Measurements from ENCODE around the gene ARID5A. TPM values are rescaled to one million over a fixed set of nuclear protein-coding genes. Genes with fewer than 3 reads are reported as not detected.
A peak's percentile ranks its signal among the peaks of the same experiment; 100 is the strongest.
"Not testable (repeated sequence)": the region's sequence is repeated elsewhere in the genome, so short reads cannot be mapped to it uniquely, and the experiment has no call there.

The ARID5A gene
- polyA plus RNA-seq (ENCODE audit: low read depth in 6 of 6), result 10 to 100 TPM; 20.8 to 45.9 (median 28.5) TPM

- DNase-seq, result peak; percentile 88
- Mint-ChIP-seq H3K4me1 (peaks cover 43 to 56% (median 51%) of the 10 kb centered on the region in 3 donors), H3K36me3 (no peaks in the 10 kb centered on the region), H3K9me3 (no peaks in the 10 kb centered on the region), H3K4me3 (peak within 1 kb of the TSS; percentile 87 to 98 (median 94)), H3K27me3 (no peaks in the 10 kb centered on the region), H3K27ac (peak within 1 kb of the TSS; percentile 96 to 99 (median 98))
- peak; percentile 57 to 64 for ATAC-seq (ENCODE audit: low read depth in 2 of 2)
These were observed at the start of gene ARID5A for GRCh38 chr2:96536445-96537065. TSS of gene ARID5A (plus strand) at chr2:96536752. CDS start at chr2:96536827, 75 bp downstream.

DNA sequence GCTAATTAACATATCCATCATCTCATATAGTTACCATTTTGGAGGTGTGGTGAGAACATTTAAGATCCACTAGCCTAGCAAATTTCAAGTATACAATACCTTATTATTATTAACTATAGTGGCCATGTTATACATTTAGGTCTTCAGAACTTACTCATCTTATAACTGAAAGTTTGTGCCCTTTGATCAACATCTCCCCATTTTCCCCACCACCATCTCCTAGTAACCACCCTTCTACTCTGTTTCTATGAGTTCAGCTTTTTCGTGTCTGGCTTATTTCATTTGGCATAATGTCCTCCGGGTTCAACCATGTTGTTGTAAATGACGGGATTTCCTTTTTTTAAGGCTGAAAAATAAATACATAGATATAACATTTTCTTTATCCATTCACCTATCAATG is 47.3 kb upstream of the ARID5A start:
- peak overlapping the region in 1 of 6 donors; percentile 2 for H3K27ac Mint-ChIP-seq
- H3K4me3 Mint-ChIP-seq, result no peak overlapping the region
- DNase-seq, result no peak
- ATAC-seq (ENCODE audit: low read depth in 2 of 2), result no peak
- H3K9me3 Mint-ChIP-seq, result peaks cover 0 to 6% (median 4%) of the 10 kb centered on the region in 7 donors
- peaks cover 12 to 26% (median 24%) of the 10 kb centered on the region in 3 donors for H3K4me1 Mint-ChIP-seq
- no peaks in the 10 kb centered on the region for H3K36me3 Mint-ChIP-seq
- H3K27me3 Mint-ChIP-seq, result no peaks in the 10 kb centered on the region

GRCh38 chr2:96489663-96490062 is 46.9 kb upstream of the ARID5A start:
- Mint-ChIP-seq H3K9me3 (peaks cover 0 to 9% (median 8%) of the 10 kb centered on the region in 7 donors), H3K36me3 (peaks cover 0 to 2% of the 10 kb centered on the region in 2 donors), H3K4me3 (no peak overlapping the region), H3K27me3 (no peaks in the 10 kb centered on the region), H3K4me1 (peaks cover 12 to 24% (median 23%) of the 10 kb centered on the region in 3 donors), H3K27ac (peak overlapping the region in 1 of 6 donors; percentile 28)
- DNase-seq (no peak), ATAC-seq (ENCODE audit: low read depth in 2 of 2) (no peak)

- H3K9me3 Mint-ChIP-seq, result peaks cover 5 to 24% (median 18%) of the 10 kb centered on the region in 7 donors
- H3K27me3 Mint-ChIP-seq, result peaks cover 0 to 7% (median 0%) of the 10 kb centered on the region in 3 donors
- peaks cover 0 to 3% (median 3%) of the 10 kb centered on the region in 3 donors for H3K4me1 Mint-ChIP-seq
- H3K27ac Mint-ChIP-seq, result no peak overlapping the region
- no peak overlapping the region for H3K4me3 Mint-ChIP-seq
- ATAC-seq (ENCODE audit: low read depth in 2 of 2), result no peak
- no peak for DNase-seq
- H3K36me3 Mint-ChIP-seq, result peaks cover 0 to 8% of the 10 kb centered on the region in 2 donors
These were observed 44.6 kb upstream of the ARID5A start for GRCh38 chr2:96491860-96492497.

- ATAC-seq (ENCODE audit: low read depth in 2 of 2) (no peak), DNase-seq (no peak)
- H3K36me3 Mint-ChIP-seq, result peaks cover 0 to 8% of the 10 kb centered on the region in 2 donors
- no peaks in the 10 kb centered on the region for H3K4me1 Mint-ChIP-seq
- no peak overlapping the region for H3K4me3 Mint-ChIP-seq
- H3K9me3 Mint-ChIP-seq, result peaks cover 5 to 24% (median 18%) of the 10 kb centered on the region in 7 donors
- peaks cover 0 to 9% (median 5%) of the 10 kb centered on the region in 3 donors for H3K27me3 Mint-ChIP-seq
- H3K27ac Mint-ChIP-seq, result no peak overlapping the region
These were observed 43.5 kb upstream of the ARID5A start for GRCh38 chr2:96493072-96493471.

DNA sequence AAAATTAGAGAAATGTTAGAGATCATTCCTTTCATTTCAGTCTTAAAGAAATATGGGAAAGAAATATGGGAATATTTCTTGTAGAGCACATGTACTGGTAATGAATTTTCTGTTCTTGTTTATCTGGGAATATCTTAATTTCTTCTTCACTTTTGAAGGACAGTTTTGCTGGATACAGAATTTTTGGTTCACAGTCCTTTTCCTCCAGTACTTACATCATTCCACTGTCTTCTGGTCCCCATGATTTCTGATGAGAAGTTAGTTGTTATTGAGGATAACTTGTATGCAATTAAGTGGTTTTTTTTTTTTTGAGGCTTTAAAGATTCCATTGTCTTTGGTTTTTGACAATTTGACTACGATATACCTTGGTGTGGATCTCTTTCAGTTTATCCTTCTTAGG is 42.4 kb upstream of the ARID5A start:
- H3K27ac Mint-ChIP-seq, result no peak overlapping the region
- H3K9me3 Mint-ChIP-seq, result peaks cover 5 to 24% (median 18%) of the 10 kb centered on the region in 7 donors
- no peaks in the 10 kb centered on the region for H3K4me1 Mint-ChIP-seq
- peaks cover 0 to 8% of the 10 kb centered on the region in 2 donors for H3K36me3 Mint-ChIP-seq
- no peak overlapping the region for H3K4me3 Mint-ChIP-seq
- DNase-seq (no peak), ATAC-seq (ENCODE audit: low read depth in 2 of 2) (no peak)
- peaks cover 0 to 12% (median 5%) of the 10 kb centered on the region in 3 donors for H3K27me3 Mint-ChIP-seq

DNA sequence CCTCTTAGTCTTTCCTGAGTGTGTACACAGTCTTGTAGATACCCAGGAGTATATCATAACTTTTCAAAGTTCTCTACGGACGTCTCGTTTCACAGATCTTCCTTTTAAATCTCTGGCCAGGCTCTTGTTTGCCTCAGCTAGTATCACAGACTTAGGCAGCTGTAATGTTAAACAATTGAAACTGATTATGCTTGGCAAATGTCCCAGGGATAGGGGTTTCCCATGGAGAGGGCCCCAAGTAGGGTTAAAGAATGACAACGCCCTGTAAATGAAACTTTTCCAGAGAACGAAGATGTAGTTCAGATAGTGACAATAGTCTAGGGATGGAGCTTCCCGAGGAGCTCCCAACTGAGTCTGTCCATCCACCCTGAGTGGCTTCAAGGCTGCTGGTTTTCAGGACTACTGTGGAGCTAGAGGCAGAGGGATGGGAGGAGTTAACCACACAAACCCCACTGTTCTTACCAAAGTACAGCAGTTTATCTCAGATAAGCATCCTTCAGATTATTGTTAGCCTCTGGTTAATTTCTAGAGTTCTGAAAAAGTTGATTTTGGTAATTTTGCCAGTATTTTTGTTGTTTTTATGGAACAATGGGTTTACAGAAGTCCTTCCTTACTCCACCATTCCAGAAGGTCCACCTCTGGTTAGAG is 40.4 kb upstream of the ARID5A start:
- peak overlapping the region in 1 of 6 donors; percentile 30 for H3K27ac Mint-ChIP-seq
- no peak overlapping the region for H3K4me3 Mint-ChIP-seq
- peaks cover 5 to 24% (median 18%) of the 10 kb centered on the region in 7 donors for H3K9me3 Mint-ChIP-seq
- peaks cover 0 to 8% of the 10 kb centered on the region in 2 donors for H3K36me3 Mint-ChIP-seq
- DNase-seq, result no peak
- H3K27me3 Mint-ChIP-seq, result peaks cover 8 to 12% (median 8%) of the 10 kb centered on the region in 3 donors
- no peak for ATAC-seq (ENCODE audit: low read depth in 2 of 2)
- peaks cover 0 to 2% (median 2%) of the 10 kb centered on the region in 3 donors for H3K4me1 Mint-ChIP-seq

DNA sequence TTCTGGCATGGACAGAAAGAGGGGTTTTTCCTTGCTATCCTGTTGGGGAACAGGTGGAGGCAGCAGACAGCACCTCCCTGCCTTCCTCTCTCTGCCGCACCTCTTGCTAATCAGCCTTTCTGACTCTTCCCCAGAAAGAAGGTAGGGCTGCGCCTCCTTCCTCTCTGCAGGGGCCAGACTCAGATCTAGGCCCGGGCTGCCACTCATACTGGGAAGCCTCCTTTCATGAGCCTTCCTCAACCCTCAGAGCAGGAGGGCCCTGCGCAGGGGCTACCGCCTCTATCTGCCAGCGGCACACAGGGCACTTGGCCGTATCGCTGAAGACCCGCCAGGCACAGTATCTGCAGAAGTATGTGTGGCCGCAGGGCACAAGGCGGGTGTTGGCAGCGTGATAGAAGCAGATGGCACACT is 38.5 kb upstream of the ARID5A start:
- peaks cover 3 to 14% (median 14%) of the 10 kb centered on the region in 3 donors for H3K4me1 Mint-ChIP-seq
- peaks cover 5 to 24% (median 18%) of the 10 kb centered on the region in 7 donors for H3K9me3 Mint-ChIP-seq
- H3K36me3 Mint-ChIP-seq, result peaks cover 0 to 8% of the 10 kb centered on the region in 2 donors
- peak overlapping the region in 2 of 6 donors; percentile 63 to 64 for H3K27ac Mint-ChIP-seq
- H3K4me3 Mint-ChIP-seq, result no peak overlapping the region
- ATAC-seq (ENCODE audit: low read depth in 2 of 2) (no peak), DNase-seq (no peak)
- H3K27me3 Mint-ChIP-seq, result peaks cover 8 to 18% (median 9%) of the 10 kb centered on the region in 3 donors

- peaks cover 5 to 24% (median 18%) of the 10 kb centered on the region in 7 donors for H3K9me3 Mint-ChIP-seq
- H3K36me3 Mint-ChIP-seq; DNase-seq; H3K4me3 Mint-ChIP-seq; ATAC-seq (ENCODE audit: low read depth in 2 of 2): not testable (repeated sequence)
- peak overlapping the region in 1 of 6 donors; percentile 88 for H3K27ac Mint-ChIP-seq
- H3K4me1 Mint-ChIP-seq, result peaks cover 3 to 14% (median 14%) of the 10 kb centered on the region in 3 donors
- peaks cover 8 to 18% (median 9%) of the 10 kb centered on the region in 3 donors for H3K27me3 Mint-ChIP-seq
These were observed 37.9 kb upstream of the ARID5A start for GRCh38 chr2:96498611-96499010.

- Mint-ChIP-seq H3K4me3 (no peak overlapping the region), H3K4me1 (peaks cover 3 to 14% (median 14%) of the 10 kb centered on the region in 3 donors), H3K9me3 (peaks cover 5 to 19% (median 14%) of the 10 kb centered on the region in 7 donors), H3K27me3 (peaks cover 8 to 18% (median 9%) of the 10 kb centered on the region in 3 donors), H3K27ac (peak overlapping the region in 1 of 6 donors; percentile 88), H3K36me3 (peaks cover 0 to 8% of the 10 kb centered on the region in 2 donors)
- DNase-seq (no peak), ATAC-seq (ENCODE audit: low read depth in 2 of 2) (no peak)
These were observed 37.2 kb upstream of the ARID5A start for GRCh38 chr2:96499061-96499960.

GRCh38 chr2:96500385-96501066 is 36.0 kb upstream of the ARID5A start:
- peaks cover 3 to 14% (median 14%) of the 10 kb centered on the region in 3 donors for H3K4me1 Mint-ChIP-seq

DNA sequence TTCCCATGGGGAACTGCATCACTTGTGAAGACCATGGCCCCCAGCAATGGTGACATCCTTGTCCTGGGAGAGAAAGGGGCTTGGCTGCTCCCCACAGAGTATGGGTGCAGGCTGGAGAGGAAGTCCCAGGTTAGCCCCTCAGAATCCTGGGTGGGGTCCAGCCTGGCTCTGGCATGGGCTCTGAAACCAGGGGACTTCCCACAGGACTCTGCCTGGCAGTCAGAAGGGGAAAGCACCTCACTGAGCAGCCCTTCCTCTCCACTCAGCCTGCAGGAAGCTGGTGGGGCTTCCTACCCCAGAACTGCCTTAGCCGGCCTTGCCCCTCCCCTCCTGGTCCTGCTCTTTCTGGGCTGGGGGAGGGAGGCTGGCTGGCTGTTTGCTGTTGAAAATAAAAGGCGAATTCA is 35.1 kb upstream of the ARID5A start:
- DNase-seq, result no peak
- Mint-ChIP-seq H3K9me3 (no peaks in the 10 kb centered on the region), H3K4me3 (no peak overlapping the region)

More at GRCh38 chr2:96500385-96501066, 36.0 kb upstream of the ARID5A start:
- peak overlapping the region in 1 of 8 donors; percentile 46 for H3K4me3 Mint-ChIP-seq
- peaks cover 8 to 18% (median 9%) of the 10 kb centered on the region in 3 donors for H3K27me3 Mint-ChIP-seq
- no peak for ATAC-seq (ENCODE audit: low read depth in 2 of 2)
- no peaks in the 10 kb centered on the region for H3K36me3 Mint-ChIP-seq
- no peak for DNase-seq
- peaks cover 0 to 7% (median 6%) of the 10 kb centered on the region in 7 donors for H3K9me3 Mint-ChIP-seq
- no peak overlapping the region for H3K27ac Mint-ChIP-seq

More for the DNA sequence above, 35.1 kb upstream of the ARID5A start:
- Mint-ChIP-seq H3K4me1 (peaks cover 3 to 14% (median 14%) of the 10 kb centered on the region in 3 donors), H3K27ac (peak overlapping the region in 2 of 6 donors; percentile 24 to 32), H3K27me3 (peaks cover 8 to 11% (median 9%) of the 10 kb centered on the region in 3 donors), H3K36me3 (no peaks in the 10 kb centered on the region)
- peak; percentile 96 to 98 for ATAC-seq (ENCODE audit: low read depth in 2 of 2)

Measured in naive B cell (primary cell).